ENCODE measurements around the gene DLGAP1. TPM values are rescaled to one million over a fixed set of nuclear protein-coding genes. Genes with fewer than 3 reads are reported as not detected.

The DLGAP1 gene
- total RNA-seq, 1 experiment from 2014 or later = 0.39 TPM

GRCh38 chr18:3450012-3450798 is 1004.9 kb downstream of the DLGAP1 start, which contains the start of gene TGIF1:
Gene TGIF1, plus strand, starts transcription at chr18:3450172. Its CDS starts 318 bp downstream, at chr18:3450490.
- Histone ChIP-seq H3K4me3 (replicated peaks in 1 of 2; ENCODE audit: low read depth in 1 of 2, low read length in 2 of 2) (peak within 1 kb of the TSS; percentile 78 to 85), H3K9ac (ENCODE audit: low read length) (peak within 1 kb of the TSS; percentile 79), H3K9me2 (ENCODE audit: insufficient read depth) (no peaks in the 10 kb centered on the region), H3K79me2 (ENCODE audit: insufficient read depth, low read length) (peaks cover 72% of the 10 kb centered on the region), H3K4me2 (ENCODE audit: low read length) (peak within 1 kb of the TSS; percentile 87), H3K36me3 (ENCODE audit: control insufficient read depth in 1 of 2, insufficient read depth in 2 of 2, low read length in 2 of 2) (peaks cover 0 to 26% of the 10 kb centered on the region in 2 experiments; a peak in 2 of 4 replicates), H3K27me3 (ENCODE audit: insufficient read depth, low read length) (no peaks in the 10 kb centered on the region), H3K4me1 (ENCODE audit: control insufficient read depth in 1 of 2, insufficient read depth in 2 of 2, low read length in 2 of 2) (peaks cover 38 to 60% of the 10 kb centered on the region in 2 experiments), H3K27ac (ENCODE audit: low read depth, low read length) (peak within 1 kb of the TSS; percentile 90), H3K9me3 (ENCODE audit: control insufficient read depth in 1 of 2, insufficient read depth in 1 of 2, low read depth in 1 of 2, low read length in 2 of 2) (no peaks in the 10 kb centered on the region), H2AFZ (ENCODE audit: low read depth, low read length, poor library complexity, severe bottlenecking) (no peak within 1 kb of the TSS), H4K20me1 (ENCODE audit: insufficient read depth) (peaks cover 8% of the 10 kb centered on the region; the same call in 1 of the 2 replicates)
- ATAC-seq (peak; percentile 56), DNase-seq (ENCODE audit: low read depth, low spot score) (no peak)
- TF ChIP-seq ATF3 (IDR thresholded peaks at IDR 0.05) (no peak), YY1 (IDR thresholded peaks at IDR 0.05; ENCODE audit: extremely low read depth, insufficient replicate concordance, low read depth, low read length) (no peak), POLR2AphosphoS5 (IDR thresholded peaks at IDR 0.05; ENCODE audit: low read depth, low read length) (peak; percentile 86), CBX3 (IDR thresholded peaks at IDR 0.05; ENCODE audit: low read depth) (no peak), EGR1 (IDR thresholded peaks at IDR 0.05; ENCODE audit: low read depth) (no peak), ZBTB33 (IDR thresholded peaks at IDR 0.05; ENCODE audit: extremely low read depth, insufficient replicate concordance, low read length) (no peak), POLR2A (IDR thresholded peaks at IDR 0.05; ENCODE audit: borderline replicate concordance, extremely low read depth, insufficient read depth, insufficient read length) (peak; percentile 54), CTCF (IDR thresholded peaks at IDR 0.05 in 2 of 3, conservative IDR thresholded peaks at IDR 0.05 in 1 of 3; ENCODE audit: borderline replicate concordance in 1 of 3, insufficient read depth in 1 of 3, low read depth in 2 of 3, low read length in 2 of 3) (no peak), EZH2phosphoT487 (IDR thresholded peaks at IDR 0.05; ENCODE audit: borderline replicate concordance) (no peak), CEBPB (IDR thresholded peaks at IDR 0.05; ENCODE audit: low read depth) (no peak)
- POLR2A ChIA-PET = interaction anchor here (0.9 to 1.6 kb wide), 3 partner anchors 41 to 216 kb away, joined by 3 to 9 read pairs (median 3); no protein-coding TSS in a partner anchor
- TSS peak; percentile 32 for BruUV-seq (replicated peaks)
- CTCF ChIA-PET = interaction anchor here (0.5 kb wide), 1 partner anchor 144 kb away, joined by 6 read pairs; no protein-coding TSS in a partner anchor
- intact Hi-C loops (cut with micrococcal nuclease) = no loop called here
- RAD21 ChIA-PET (ENCODE audit: low non-redundant PET in 1 of 2, low total read pairs in 2 of 2, uncharacterized antibody in 2 of 2, unreplicated experiment in 2 of 2) = no interaction called here

All from HCT116 (cell line).